Vagina (tissue), 2 donors: ENCODE data around the gene MRC2. TPM values are rescaled to one million over a fixed set of nuclear protein-coding genes. Genes with fewer than 3 reads are reported as not detected.

ENCODE experiments used
- DNase-seq, 2 donors: peaks; one replicate each; pipeline ENCODE4 v3.0.0-alpha.2; 2017; ENCODE audit errors: extremely low spot score in 2 of 2
- H3K27ac ChIP-seq: fragments of 200-600 bp; sonication (generic); one replicate; pipeline ENCODE4 v1.5.1; 2019
- H3K27me3 ChIP-seq: fragments of 200-600 bp; sonication (generic); one replicate; pipeline ENCODE4 v1.5.1; 2019
- H3K36me3 ChIP-seq, 2 donors: fragments of 200-600 bp; sonication (generic); one replicate each; pipeline ENCODE4 v1.5.1; 2017 to 2019
- H3K4me1 ChIP-seq: fragments of 200-600 bp; sonication (generic); one replicate; pipeline ENCODE4 v1.5.1; 2019
- H3K4me3 ChIP-seq, 2 donors: fragments of 200-600 bp; sonication (generic); 1 replicate in 1 of 2; 2 replicates in 1 of 2; pipeline ENCODE4 v1.5.1; 2016 to 2019
- H3K9me3 ChIP-seq: fragments of 200-600 bp; sonication (generic); one replicate; pipeline ENCODE4 v1.5.1; 2019
- POLR2A ChIP-seq, 2 donors: fragments of 450-650 bp; IDR thresholded peaks; one replicate each; pipeline ENCODE4 v1.6.1; 2017; ENCODE audit warnings: antibody characterized with exemption in 2 of 2, mild to moderate bottlenecking in 2 of 2, moderate library complexity in 2 of 2
- POLR2AphosphoS5 ChIP-seq, 2 donors: sonication (generic); formaldehyde crosslinking; IDR thresholded peaks; one replicate each; pipeline ENCODE4 v1.9.0; 2017; ENCODE audit warnings: antibody characterized with exemption in 2 of 2, mild to moderate bottlenecking in 2 of 2, low read depth in 1 of 2; ENCODE audit not compliant: insufficient read depth in 1 of 2
- intact Hi-C: fragments of 100-400 bp; cut with DNase I; formaldehyde crosslinking; loops from one replicate; pipeline ENCODE4 v1.15.1; 2023
- total RNA-seq: library from RNA; depleted of rRNA; stranded (reverse); fragments of >200 nt; gene quantifications from one replicate; pipeline ENCODE4 v1.2.3, GENCODE V29; 2016
- TF ChIP-seq, protein P1 (sequence below), 3 experiments: fragments of 450-650 bp in 2 of 3; fragments of 200-600 bp in 1 of 3; sonication (generic) in 1 of 3; IDR thresholded peaks; one replicate each; pipeline ENCODE4 v1.5.1; 2017 to 2019; ENCODE audit warnings: antibody characterized with exemption in 3 of 3, mild to moderate bottlenecking in 2 of 3, moderate library complexity in 2 of 3

Gene MRC2
- total RNA-seq, 1 donor from 2014 or later, result 89.4 TPM

- Histone ChIP-seq H3K4me1 (no peaks in the 10 kb centered on the region), H3K9me3 (no peaks in the 10 kb centered on the region), H3K27me3 (no peaks in the 10 kb centered on the region), H3K27ac (no peak overlapping the region), H3K36me3 (no peaks in the 10 kb centered on the region), H3K4me3 (no peak overlapping the region)
- no peak for TF ChIP-seq POLR2A (IDR thresholded peaks at IDR 0.05)
- TF ChIP-seq, protein P1, sequence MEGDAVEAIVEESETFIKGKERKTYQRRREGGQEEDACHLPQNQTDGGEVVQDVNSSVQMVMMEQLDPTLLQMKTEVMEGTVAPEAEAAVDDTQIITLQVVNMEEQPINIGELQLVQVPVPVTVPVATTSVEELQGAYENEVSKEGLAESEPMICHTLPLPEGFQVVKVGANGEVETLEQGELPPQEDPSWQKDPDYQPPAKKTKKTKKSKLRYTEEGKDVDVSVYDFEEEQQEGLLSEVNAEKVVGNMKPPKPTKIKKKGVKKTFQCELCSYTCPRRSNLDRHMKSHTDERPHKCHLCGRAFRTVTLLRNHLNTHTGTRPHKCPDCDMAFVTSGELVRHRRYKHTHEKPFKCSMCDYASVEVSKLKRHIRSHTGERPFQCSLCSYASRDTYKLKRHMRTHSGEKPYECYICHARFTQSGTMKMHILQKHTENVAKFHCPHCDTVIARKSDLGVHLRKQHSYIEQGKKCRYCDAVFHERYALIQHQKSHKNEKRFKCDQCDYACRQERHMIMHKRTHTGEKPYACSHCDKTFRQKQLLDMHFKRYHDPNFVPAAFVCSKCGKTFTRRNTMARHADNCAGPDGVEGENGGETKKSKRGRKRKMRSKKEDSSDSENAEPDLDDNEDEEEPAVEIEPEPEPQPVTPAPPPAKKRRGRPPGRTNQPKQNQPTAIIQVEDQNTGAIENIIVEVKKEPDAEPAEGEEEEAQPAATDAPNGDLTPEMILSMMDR (IDR thresholded peaks at IDR 0.05), result no peak
- no peak for TF ChIP-seq POLR2AphosphoS5 (IDR thresholded peaks at IDR 0.05; ENCODE audit: insufficient read depth in 1 of 2, low read depth in 1 of 2)
- intact Hi-C loops, result no loop called here
- no peak for DNase-seq
Measured at GRCh38 chr17:62641153-62641552, 13.7 kb downstream of the MRC2 start.

DNA sequence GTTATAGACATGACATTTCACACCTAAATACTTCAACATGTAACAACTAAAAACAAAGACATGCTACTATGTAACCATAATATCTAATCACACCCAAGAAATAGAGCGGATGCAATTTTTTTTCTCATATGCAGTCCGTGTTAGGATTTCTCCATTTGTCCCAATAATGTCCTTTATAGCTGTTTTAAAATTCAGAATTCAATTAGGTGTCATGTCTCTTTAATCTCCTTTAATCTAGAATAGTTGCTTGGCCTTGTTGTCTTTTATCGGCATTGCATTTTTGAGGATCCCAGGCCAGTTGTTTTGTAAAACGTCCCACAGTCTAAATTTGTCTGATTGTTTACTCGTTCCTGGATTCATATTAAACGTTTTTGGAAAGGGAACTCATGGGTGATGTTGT, 14.5 kb downstream of the MRC2 start:
- no peak for TF ChIP-seq POLR2AphosphoS5 (IDR thresholded peaks at IDR 0.05; ENCODE audit: insufficient read depth in 1 of 2, low read depth in 1 of 2)
- TF ChIP-seq POLR2A (IDR thresholded peaks at IDR 0.05), result no peak
- TF ChIP-seq, protein P1 (IDR thresholded peaks at IDR 0.05), result no peak
- intact Hi-C loops, result no loop called here

GRCh38 chr17:62643496-62643895, 16.0 kb downstream of the MRC2 start:
- H3K27ac ChIP-seq, result no peak overlapping the region
- H3K36me3 ChIP-seq, result no peaks in the 10 kb centered on the region
- peaks cover 11% of the 10 kb centered on the region for H3K4me1 ChIP-seq
- H3K9me3 ChIP-seq, result no peaks in the 10 kb centered on the region
- no peak overlapping the region for H3K4me3 ChIP-seq
- TF ChIP-seq, protein P1 (IDR thresholded peaks at IDR 0.05), result no peak
- TF ChIP-seq POLR2A (IDR thresholded peaks at IDR 0.05) (no peak), POLR2AphosphoS5 (IDR thresholded peaks at IDR 0.05; ENCODE audit: insufficient read depth in 1 of 2, low read depth in 1 of 2) (no peak)
- no peaks in the 10 kb centered on the region for H3K27me3 ChIP-seq
- intact Hi-C loops, result no loop called here
- DNase-seq, result no peak

More for the DNA sequence above, 14.5 kb downstream of the MRC2 start:
- Histone ChIP-seq H3K27ac (no peak overlapping the region), H3K9me3 (no peaks in the 10 kb centered on the region), H3K4me1 (no peaks in the 10 kb centered on the region), H3K4me3 (no peak overlapping the region), H3K27me3 (no peaks in the 10 kb centered on the region), H3K36me3 (no peaks in the 10 kb centered on the region)
- no peak for DNase-seq

DNA sequence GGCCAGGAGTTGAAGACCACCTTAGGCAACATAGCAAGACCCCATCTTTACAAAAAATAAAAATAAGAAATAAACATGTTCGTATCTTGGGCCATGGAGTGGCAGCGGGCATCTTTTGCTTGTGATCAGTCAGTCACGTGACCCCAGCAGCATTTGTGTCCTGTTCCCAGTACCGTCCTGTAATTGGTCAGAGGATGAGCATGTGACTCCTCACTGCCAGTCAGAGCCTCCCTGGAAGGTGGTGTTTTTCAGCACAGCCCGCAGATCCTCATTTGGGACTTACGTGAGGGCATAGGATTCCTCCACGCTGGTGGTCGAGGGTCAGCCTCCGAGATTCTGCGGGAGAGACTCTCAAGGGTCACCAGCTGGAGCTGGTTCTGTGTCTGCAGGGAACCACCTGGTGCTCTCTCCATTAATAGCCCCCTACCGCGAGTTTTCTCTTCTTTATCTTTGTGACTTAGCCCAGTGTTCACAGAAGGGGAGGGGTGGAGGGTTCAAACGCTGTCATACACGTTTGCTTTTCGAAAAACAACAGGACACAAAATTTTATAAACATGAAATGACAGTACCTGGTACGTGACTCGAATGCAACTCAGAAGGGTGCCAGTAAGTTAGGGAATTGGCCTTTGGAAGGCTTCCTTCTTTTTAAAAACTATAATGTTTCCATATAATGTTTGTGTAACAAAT, 17.2 kb downstream of the MRC2 start:
- Histone ChIP-seq H3K4me1 (peaks cover 21% of the 10 kb centered on the region), H3K9me3 (no peaks in the 10 kb centered on the region), H3K4me3 (no peak overlapping the region), H3K36me3 (no peaks in the 10 kb centered on the region), H3K27me3 (no peaks in the 10 kb centered on the region), H3K27ac (no peak overlapping the region)
- intact Hi-C loops, result no loop called here
- TF ChIP-seq, protein P1 (IDR thresholded peaks at IDR 0.05), result no peak
- TF ChIP-seq POLR2AphosphoS5 (IDR thresholded peaks at IDR 0.05; ENCODE audit: insufficient read depth in 1 of 2, low read depth in 1 of 2) (no peak), POLR2A (IDR thresholded peaks at IDR 0.05) (no peak)
- DNase-seq, result no peak

GRCh38 chr17:62648251-62648955, 20.9 kb downstream of the MRC2 start:
- Histone ChIP-seq H3K4me3 (peak overlapping the region in 1 of 2 donors; percentile 7), H3K27ac (peak overlapping the region; percentile 8), H3K27me3 (no peaks in the 10 kb centered on the region), H3K36me3 (no peaks in the 10 kb centered on the region), H3K9me3 (no peaks in the 10 kb centered on the region), H3K4me1 (peaks cover 37% of the 10 kb centered on the region)
- TF ChIP-seq, protein P1 (IDR thresholded peaks at IDR 0.05), result no peak
- TF ChIP-seq POLR2AphosphoS5 (IDR thresholded peaks at IDR 0.05; ENCODE audit: insufficient read depth in 1 of 2, low read depth in 1 of 2) (no peak), POLR2A (IDR thresholded peaks at IDR 0.05) (no peak)
- intact Hi-C loops, result no loop called here
- peak in 1 of 2 donors; percentile 75 for DNase-seq
